Measurements from ENCODE around the gene KRT83.

DNA sequence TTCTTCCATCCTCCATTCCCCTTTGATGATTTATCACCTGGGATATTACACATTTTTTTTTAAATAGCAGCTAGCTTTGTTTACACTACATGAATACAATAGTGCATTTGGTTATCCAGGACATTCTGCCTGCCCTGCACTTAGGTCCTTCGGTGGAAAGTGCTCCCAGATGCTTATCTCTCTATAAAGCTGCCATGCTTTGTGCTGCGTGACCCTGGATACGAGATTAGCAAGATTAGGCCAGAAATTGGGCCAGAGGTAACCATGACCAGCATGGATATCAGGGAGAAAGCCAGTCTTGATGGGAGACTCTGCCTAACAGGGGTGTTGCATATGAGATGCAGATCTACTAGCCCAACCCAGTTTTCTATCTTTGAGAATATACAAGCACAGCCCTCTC is 12.1 kb upstream of the KRT83 start:
- TF ChIP-seq ZNF792 (tag by site-specific recombination; IDR thresholded peaks at IDR 0.05) (no peak), MEIS1 (CRISPR knock-in tag; IDR thresholded peaks at IDR 0.05; ENCODE audit: borderline replicate concordance) (no peak), WT1 (tag by site-specific recombination; IDR thresholded peaks at IDR 0.05) (no peak), ZNF292 (tag by site-specific recombination; IDR thresholded peaks at IDR 0.05; ENCODE audit: borderline replicate concordance, low read depth) (no peak), SETDB1 (IDR thresholded peaks at IDR 0.05; ENCODE audit: insufficient read length, low read length) (no peak), ZBTB20 (tag by site-specific recombination; IDR thresholded peaks at IDR 0.05) (no peak), ZNF423 (tag by site-specific recombination; IDR thresholded peaks at IDR 0.05) (no peak), MZF1 (tag by site-specific recombination; IDR thresholded peaks at IDR 0.05; ENCODE audit: borderline replicate concordance) (no peak), MYNN (tag by site-specific recombination; IDR thresholded peaks at IDR 0.05; ENCODE audit: borderline replicate concordance) (no peak), KLF16 (tag by site-specific recombination; IDR thresholded peaks at IDR 0.05) (no peak), ZSCAN18 (tag by site-specific recombination; IDR thresholded peaks at IDR 0.05) (no peak)
- TF ChIP-seq, protein P1, sequence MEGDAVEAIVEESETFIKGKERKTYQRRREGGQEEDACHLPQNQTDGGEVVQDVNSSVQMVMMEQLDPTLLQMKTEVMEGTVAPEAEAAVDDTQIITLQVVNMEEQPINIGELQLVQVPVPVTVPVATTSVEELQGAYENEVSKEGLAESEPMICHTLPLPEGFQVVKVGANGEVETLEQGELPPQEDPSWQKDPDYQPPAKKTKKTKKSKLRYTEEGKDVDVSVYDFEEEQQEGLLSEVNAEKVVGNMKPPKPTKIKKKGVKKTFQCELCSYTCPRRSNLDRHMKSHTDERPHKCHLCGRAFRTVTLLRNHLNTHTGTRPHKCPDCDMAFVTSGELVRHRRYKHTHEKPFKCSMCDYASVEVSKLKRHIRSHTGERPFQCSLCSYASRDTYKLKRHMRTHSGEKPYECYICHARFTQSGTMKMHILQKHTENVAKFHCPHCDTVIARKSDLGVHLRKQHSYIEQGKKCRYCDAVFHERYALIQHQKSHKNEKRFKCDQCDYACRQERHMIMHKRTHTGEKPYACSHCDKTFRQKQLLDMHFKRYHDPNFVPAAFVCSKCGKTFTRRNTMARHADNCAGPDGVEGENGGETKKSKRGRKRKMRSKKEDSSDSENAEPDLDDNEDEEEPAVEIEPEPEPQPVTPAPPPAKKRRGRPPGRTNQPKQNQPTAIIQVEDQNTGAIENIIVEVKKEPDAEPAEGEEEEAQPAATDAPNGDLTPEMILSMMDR (tag by site-specific recombination; IDR thresholded peaks at IDR 0.05): no peak

Data from HEK293 (cell line).